ENCODE results near the gene ADCY10. TPM values are rescaled to one million over a fixed set of nuclear protein-coding genes. Genes with fewer than 3 reads are reported as not detected.
A peak's percentile ranks its signal among the peaks of the same experiment; 100 is the strongest.

The ADCY10 gene
- total and polyA plus RNA-seq, 2 of the 8 experiments (the other 6 are each of a cell fraction or from before 2014, with no cell fraction given) = 0.02 TPM; not detected in 1

GRCh38 chr1:167905182-167905581, 8.8 kb downstream of the ADCY10 start:
- no peak overlapping the region for H3K4me3 ChIP-seq (ENCODE audit: extremely low read depth in 1 of 4, insufficient read depth in 2 of 4, low read depth in 3 of 4, low read length in 4 of 4)
- ChIA-PET POLR2A (ENCODE audit: partially characterized antibody) (interaction anchor here (0.9 to 2.2 kb wide), 6 partner anchors 9 to 175 kb away, joined by 3 to 8 read pairs (median 4); partner anchors contain the start of genes ADCY10, DCAF6 and MPC2), CTCF (ENCODE audit: partially characterized antibody) (interaction anchor here (0.6 to 1.6 kb wide), 4 partner anchors 22 to 177 kb away, joined by 3 to 8 read pairs (median 4); no protein-coding TSS in a partner anchor)
- H2BK15ac ChIP-seq (ENCODE audit: low read length) = no peak overlapping the region
- no peak overlapping the region for H4K91ac ChIP-seq (replicated peaks; ENCODE audit: insufficient read length, low read length)
- no peak overlapping the region for H4K5ac ChIP-seq (ENCODE audit: insufficient read length, low read depth, low read length)
- FAIRE-seq = peak; percentile 55
- no peak overlapping the region for H3K4ac ChIP-seq (replicated peaks; ENCODE audit: insufficient read length, low read depth, low read length)
- no peaks in the 10 kb centered on the region for H4K20me1 ChIP-seq (replicated peaks in 1 of 2; ENCODE audit: control insufficient read depth in 1 of 2, insufficient read depth in 2 of 2, low read length in 2 of 2)
- no peak for TF ChIP-seq MAFK (IDR thresholded peaks at IDR 0.05; ENCODE audit: low read depth, low read length)
- TF ChIP-seq TBP (IDR thresholded peaks at IDR 0.05; ENCODE audit: low read depth, low read length) = no peak
- TF ChIP-seq SAP30 (IDR thresholded peaks at IDR 0.05; ENCODE audit: insufficient read depth, insufficient replicate concordance, low read length) = no peak
- TF ChIP-seq E2F6 (IDR thresholded peaks at IDR 0.05) = no peak
- no peaks in the 10 kb centered on the region for H3K23me2 ChIP-seq (ENCODE audit: low read depth, low read length)
- H3K23ac ChIP-seq (ENCODE audit: insufficient read length) = no peak overlapping the region
- H4K8ac ChIP-seq (ENCODE audit: extremely low read depth, insufficient read depth, low read length) = no peak overlapping the region
- no peak overlapping the region for H3K14ac ChIP-seq (ENCODE audit: insufficient read length)
- no peak for DNase-seq (ENCODE audit: low read depth in 1 of 2, low spot score in 2 of 2)
- H2BK20ac ChIP-seq (ENCODE audit: low read length) = 0 out of 2 replicates have a peak overlapping the region, but pooled peaks have one; percentile 10
- H3K4me1 ChIP-seq (replicated peaks in 1 of 4; ENCODE audit: control insufficient read depth in 3 of 4, insufficient read depth in 4 of 4, low read length in 3 of 4) = peaks cover 0 to 6% (median 3%) of the 10 kb centered on the region in 4 experiments; a peak in 4 of 7 replicates
- no peak overlapping the region for H2BK12ac ChIP-seq (ENCODE audit: low read depth, low read length)
- WGBS, 2 experiments (ENCODE audit: extremely low coverage in 1 of 2, insufficient coverage in 1 of 2, insufficient read length in 1 of 2, insufficient replicate concordance in 2 of 2, low coverage in 1 of 2, low lambda C conversion rate in 2 of 2, missing lambda C conversion rate in 1 of 2) = 48% methylated on average over 3 of the region's 3 CpGs; no CpG with 5 or more reads in 1 of the 2 experiments
- no peaks in the 10 kb centered on the region for H3K79me1 ChIP-seq (ENCODE audit: low read depth, low read length)
- no peak overlapping the region for H3K27ac ChIP-seq (ENCODE audit: low read depth, low read length)
- no peak overlapping the region for H2AK5ac ChIP-seq (ENCODE audit: low read depth, low read length)
- no peak overlapping the region for H3K56ac ChIP-seq (replicated peaks; ENCODE audit: insufficient read length, low read depth, low read length)
- no peak overlapping the region for H2BK120ac ChIP-seq (replicated peaks; ENCODE audit: low read depth, low read length)
- H3K36me3 ChIP-seq (ENCODE audit: control insufficient read depth in 2 of 4, insufficient read depth in 4 of 4, low read length in 3 of 4) = no peaks in the 10 kb centered on the region; a peak in 1 of 8 replicates
- no peak overlapping the region for H2BK5ac ChIP-seq (ENCODE audit: low read depth, low read length)
- H3K9ac ChIP-seq (replicated peaks in 1 of 4; ENCODE audit: extremely low read depth in 1 of 4, low read depth in 3 of 4, low read length in 3 of 4) = no peak overlapping the region
- H3K27me3 ChIP-seq (replicated peaks in 1 of 4; ENCODE audit: control insufficient read depth in 3 of 4, extremely low read depth in 1 of 4, insufficient read depth in 3 of 4, low read length in 3 of 4) = no peaks in the 10 kb centered on the region
- H3K4me2 ChIP-seq (ENCODE audit: insufficient read depth in 1 of 2, low read depth in 2 of 2, low read length in 2 of 2) = 0 out of 4 replicates have a peak overlapping the region, but pooled peaks of 1 of the 2 experiments have one; percentile 25
- no peaks in the 10 kb centered on the region for H3K79me2 ChIP-seq (ENCODE audit: control insufficient read depth in 1 of 2, insufficient read depth in 2 of 2, low read length in 2 of 2)
- H3K9me3 ChIP-seq (ENCODE audit: insufficient read depth in 2 of 2, low read depth in 1 of 2, low read length in 1 of 2) = peaks cover 8 to 12% of the 10 kb centered on the region in 2 experiments
- H2AFZ ChIP-seq (ENCODE audit: low read length) = peak overlapping the region; percentile 55; the same call in 1 of the 2 replicates
- no peak overlapping the region for H3K18ac ChIP-seq (ENCODE audit: extremely low read depth, low read length)
